Stimulated activated CD8-positive, alpha-beta memory T cell treated with anti-CD3 and anti-CD28 coated beads, Interleukin-12 subunit alpha, Interleukin-12 subunit beta, amount 100 ng/mL, for 24 hours (primary cell): ENCODE measurements around the gene ZDHHC3.

ENCODE experiments used
- DNase-seq: peaks from one replicate; pipeline ENCODE4 v3.0.0-alpha.2; 2020; ENCODE audit errors: extremely low read depth

Gene ZDHHC3, protein sequence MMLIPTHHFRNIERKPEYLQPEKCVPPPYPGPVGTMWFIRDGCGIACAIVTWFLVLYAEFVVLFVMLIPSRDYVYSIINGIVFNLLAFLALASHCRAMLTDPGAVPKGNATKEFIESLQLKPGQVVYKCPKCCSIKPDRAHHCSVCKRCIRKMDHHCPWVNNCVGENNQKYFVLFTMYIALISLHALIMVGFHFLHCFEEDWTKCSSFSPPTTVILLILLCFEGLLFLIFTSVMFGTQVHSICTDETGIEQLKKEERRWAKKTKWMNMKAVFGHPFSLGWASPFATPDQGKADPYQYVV

DNA sequence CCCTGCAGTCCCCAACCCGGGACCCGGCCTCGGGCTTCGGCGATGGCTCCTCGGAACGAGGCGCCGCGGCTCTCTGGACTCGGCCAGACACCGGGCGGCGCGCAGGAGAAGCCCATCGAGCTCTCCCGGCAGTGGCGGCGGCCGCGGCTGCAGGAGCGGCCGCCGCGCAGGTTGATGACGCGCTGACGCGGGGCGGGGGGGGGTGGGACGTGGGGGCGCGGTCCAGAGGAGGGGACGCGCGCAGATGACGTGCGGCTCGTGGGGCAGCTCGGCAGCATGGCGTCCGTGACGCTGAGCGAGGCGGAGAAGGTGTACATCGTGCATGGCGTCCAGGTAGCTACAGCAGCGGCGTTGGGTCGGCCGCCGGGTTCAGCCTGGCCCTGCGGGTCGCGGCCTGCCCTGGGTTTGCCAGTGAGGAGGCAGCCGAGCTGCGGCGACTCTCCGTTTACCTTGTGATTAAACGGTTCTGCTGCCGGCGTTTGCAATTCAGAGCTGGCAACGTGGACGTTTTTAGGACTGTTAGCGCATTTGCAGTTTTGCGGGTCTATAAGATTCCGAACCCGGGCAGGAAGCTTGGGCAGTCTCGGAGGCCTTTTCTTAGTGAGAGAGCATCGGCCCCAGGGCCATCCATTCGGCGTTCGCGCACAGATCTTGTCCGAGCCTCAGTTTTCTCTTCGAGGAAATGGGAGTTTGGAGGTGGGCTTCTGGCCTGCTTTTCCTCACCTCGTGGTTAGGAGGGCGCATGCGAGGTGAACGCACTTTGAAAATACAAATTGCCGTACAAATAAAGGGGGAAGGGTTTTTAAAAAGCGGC is at the start of gene ZDHHC3, which contains the start of gene EXOSC7:
TSS of gene ZDHHC3 (minus strand) at position 173 of the 814 bp plus-strand sequence. CDS start 16,738 bp downstream, outside the sequence.
TSS of gene EXOSC7 (plus strand) at position 243 of the 814 bp plus-strand sequence. CDS start at position 277, 34 bp downstream.
- DNase-seq: peak; percentile 72

DNA sequence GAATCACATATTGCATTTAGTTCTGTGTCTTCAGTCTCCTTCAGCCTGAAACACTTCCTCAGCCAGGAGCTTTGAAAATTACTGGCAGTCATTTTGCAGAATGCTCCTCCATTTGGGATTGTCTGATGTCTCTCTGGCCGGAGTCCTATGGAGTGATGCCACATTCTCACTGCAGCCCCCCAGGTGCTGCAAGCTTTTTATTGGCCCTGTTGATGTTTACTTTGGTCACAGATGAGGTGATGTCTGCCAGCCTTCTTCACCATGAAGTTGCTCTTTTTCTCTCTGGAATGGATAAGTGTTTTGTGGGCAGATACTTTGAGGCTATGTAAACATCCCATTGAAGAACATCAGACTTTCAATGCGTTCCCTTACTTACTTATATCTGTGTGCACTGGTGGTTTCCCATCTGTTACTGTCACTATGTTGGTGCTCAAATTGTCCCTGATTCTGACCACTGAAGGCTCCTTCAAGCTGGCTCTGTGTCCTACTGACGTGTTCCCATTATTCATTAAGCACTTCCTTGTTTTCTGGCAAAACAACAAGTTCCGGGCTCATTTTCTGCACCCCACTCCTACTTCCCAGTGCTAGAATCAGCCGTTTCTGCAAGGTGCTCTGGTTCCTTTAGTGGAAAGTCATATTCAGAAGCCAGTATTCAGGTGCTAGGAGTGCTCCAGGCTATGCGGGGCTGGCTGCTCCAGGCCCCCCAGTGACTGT is 48.7 kb upstream of the ZDHHC3 start:
- no peak for DNase-seq

DNA sequence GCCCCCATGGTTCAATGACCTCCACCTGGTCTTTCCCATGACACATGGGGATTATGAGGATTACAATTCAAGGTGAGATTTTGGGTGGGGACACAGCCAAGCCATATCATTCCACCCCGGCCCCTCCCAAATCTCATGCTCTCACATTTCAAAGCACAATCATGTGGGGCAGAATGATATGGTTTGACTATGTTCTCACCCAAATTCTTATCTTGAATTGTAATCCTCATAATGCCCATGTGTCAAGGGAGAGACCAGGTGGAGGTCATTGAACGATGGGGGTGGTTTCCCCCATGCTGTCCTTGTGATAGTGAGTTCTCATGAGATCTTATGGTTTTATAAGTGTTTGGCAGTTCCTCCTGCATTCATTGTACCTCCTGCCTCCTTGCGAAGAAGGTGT is 47.7 kb upstream of the ZDHHC3 start:
- no peak for DNase-seq

DNA sequence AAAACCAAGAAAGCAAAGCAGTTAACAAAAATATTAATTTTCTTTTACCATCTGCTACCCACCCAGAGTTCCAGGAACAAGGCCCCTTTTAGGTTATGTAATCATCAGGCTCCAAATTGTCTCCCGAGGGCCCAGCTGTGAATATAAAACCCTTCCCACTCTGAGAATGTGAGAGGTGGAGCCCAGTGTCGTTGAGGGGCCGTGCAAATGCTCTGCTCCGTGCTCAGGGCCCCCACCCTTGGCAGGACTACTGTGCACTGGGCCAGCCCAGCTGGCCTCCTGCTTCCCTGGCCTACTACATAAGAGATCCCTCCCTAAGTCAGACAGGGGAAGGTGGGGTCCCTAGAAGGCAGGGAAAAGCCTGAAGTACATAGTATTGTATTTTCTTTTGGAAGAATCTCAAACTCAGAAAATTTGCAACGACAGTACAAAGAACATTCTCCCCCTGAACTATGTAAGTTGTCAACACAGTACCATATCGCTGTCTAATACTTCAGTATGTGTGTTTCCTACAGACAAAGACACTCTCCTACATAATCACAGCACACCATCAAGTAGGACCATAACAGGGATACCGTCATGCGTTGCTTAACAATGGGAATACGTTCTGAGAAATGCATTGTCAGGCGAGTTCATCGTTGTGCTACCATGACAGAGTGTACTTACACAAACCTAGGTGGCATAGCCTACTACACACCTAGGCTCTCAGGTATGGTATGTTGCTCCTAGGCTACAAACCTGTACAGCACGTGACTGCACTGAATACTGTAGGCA is 45.7 kb upstream of the ZDHHC3 start:
- DNase-seq: no peak

DNA sequence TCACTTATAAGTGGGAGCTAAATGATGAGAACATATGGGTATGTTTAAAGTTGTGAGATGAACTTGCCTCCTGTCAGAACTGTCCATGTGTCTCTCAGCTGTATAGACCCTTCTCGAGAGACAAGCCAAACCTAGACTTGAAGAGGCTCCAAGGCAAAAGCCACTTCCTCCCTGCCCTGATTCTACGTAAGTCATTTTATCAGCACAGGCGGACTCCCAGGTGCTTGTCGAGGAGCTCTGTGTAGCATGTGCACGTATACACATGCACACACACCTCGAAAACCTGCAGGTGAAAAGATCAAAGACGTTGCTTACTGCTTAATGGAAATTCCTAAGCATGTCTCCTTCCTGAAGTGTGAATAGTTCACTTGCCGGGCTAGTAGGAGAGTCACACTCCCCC is 44.6 kb upstream of the ZDHHC3 start:
- no peak for DNase-seq

DNA sequence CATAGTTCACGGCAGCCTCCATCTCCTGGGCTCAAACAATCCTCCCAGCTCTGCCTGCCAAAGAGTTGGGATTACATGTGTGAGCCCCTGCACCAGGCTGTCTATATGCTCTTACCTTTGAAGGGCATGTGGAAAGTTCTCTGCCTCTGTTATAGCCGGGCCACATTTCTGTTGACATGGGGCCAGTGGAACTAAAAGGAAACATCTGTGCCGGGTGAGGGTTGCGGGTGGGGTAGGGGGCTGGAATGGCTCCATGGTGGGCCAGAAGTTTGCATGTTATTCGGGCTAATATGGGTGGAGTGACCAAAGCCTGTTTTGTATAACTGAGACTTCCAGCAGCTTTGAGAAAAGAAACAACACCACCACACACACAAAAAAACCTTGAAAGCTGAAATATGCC is 41.8 kb upstream of the ZDHHC3 start:
- DNase-seq: no peak

DNA sequence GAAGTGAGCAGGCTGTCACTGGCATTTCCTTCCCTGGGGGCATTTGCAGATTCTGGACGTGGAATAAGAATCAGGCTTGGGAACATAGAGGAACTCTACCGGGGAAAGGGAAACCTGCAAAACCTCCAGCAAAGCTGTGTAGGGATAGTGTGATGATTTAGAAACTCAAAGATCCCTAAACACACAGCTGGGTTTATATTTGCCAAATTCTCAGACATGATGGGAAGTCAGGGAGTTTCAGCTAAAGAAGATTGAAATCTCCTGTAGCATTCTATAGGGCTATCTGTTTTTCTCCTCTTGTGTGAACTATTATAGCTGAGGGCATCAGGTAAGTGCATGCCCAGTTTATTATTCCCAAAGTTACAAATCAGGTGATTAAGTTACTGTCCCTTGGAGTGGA is 40.9 kb upstream of the ZDHHC3 start:
- DNase-seq: no peak

DNA sequence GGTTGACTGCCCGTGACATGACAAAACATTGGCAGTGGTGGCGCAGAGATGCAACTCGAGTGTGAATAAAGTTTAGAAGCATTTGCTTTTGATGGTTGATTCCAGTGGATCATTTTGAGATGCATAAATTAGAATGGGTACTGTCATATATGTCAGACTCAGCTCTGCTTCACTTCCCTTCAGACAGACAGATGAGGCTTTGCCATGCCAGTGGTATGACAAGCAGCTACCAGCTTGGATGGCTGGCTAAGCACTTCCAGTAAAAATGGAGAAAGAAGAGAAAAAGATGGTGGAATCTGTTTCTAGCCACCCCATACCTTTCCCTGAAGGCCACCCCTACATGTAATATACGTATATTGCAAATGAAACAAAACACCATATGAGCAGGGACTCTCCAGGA is 36.6 kb upstream of the ZDHHC3 start:
- no peak for DNase-seq

DNA sequence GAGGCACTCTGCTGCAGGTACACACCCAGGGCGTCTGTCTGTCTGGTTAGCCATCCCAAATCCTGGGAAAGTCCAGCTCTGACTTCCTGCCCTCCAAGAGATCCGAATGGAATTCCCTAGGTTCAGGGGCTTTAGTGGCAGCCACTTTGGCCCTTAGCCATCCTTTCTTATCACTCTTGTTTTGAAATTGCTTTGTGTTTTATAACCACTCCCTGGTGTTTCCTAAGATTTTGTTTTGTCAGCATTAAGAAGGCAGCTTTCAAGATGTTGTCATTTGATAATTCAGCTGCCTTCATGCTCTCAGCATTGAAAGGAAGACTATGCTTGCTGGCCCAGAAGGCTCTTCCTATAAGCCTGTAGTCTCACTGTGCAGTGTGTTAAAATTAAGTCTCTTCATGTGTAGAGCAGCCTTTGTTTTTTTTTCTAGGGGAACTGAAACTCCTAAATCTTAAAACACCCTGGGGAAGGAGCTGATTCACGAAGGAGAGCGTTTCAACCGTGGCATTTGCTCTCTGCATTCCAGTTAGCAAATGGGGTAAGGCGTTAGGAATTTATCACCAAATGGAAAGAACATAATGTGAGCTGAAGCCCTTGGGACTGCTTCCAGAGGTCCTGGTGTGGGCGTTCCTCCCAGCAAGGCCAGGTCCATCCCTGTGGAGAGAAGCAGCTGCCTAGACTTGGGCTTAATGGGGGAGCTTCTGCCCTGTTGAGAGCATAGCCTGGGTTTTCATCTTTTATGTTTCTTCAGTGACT is 36.0 kb upstream of the ZDHHC3 start:
- no peak for DNase-seq

DNA sequence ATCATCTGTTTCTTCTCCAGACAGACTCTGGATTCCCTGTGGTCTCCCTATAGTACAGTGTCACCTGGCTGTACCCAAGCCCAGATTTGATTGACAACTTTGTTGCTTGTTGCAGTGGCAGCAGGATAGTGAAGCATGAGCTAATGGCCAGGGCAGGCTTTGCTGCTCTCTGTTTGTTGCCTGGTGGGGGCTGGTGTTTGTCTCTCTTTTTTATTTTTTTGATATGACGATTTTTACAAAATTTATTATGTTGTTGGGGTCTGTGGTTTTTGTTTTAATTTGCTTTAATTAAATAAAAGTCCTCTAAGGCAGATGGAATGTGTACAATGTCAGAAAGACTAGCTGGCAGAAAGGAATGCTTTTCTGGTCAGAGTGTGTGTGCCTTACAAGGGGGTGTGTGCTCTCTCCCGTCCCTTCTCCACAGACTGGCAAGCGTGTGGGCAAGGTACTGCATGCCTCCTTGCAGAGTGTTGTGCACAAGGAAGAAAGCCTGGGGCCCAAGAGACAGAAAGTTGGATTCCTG is 34.9 kb upstream of the ZDHHC3 start:
- no peak for DNase-seq

DNA sequence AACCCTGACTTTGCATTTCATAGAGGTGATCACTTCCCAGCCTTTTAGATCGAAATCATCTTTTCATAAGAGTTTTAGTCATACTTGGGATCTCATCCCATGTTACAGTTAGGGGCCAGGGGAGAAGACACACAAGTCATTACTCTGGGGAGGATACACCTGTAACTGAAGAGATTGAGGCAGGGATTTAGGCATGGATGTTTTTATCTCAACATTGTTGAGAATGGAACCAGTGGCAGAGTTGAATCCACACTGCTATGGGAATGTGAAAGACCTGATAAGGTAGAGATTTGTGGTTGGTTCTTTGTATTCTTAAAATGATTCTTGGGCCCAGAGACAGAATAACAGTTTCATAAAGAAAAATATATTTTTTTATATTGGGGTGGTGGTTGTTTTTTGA is 33.9 kb upstream of the ZDHHC3 start:
- no peak for DNase-seq

DNA sequence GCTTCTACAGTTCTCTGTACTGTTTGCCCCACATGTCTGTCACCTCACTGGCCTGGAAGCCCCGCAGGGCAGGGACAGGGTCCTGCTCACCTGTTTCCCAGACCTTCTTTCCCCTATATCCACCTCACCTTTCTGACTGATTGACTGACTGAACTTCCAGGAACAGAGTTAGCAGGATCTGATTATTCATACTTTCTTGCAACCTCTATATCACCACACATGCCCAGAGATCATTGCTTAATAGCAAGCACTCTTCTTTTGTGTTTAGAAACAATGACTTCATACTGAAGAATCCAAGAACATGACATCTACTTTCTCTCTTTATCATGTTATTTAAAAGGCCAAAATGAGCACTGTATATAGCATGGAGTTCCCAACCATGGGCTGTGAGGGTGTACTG is 32.1 kb upstream of the ZDHHC3 start:
- DNase-seq: no peak

DNA sequence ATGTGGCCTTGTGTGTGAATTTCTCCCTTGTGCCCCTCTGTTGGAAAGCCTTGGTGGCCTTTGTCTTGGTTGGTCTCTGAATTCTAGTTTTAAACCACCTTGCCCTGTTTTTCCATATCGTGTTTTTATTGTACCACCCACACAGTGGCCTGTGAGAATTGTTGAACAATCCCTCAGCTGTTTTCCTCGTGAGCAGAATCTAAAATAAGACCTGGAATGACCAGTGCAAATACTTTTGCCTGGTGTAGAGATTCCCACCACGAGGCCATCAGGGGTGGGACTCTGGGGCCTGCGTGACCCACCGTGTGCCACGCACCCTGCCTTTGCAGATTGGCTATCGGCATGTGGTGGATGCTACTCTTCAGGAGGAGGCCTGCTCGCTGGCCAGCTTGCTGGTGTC is 31.1 kb upstream of the ZDHHC3 start:
- no peak for DNase-seq

DNA sequence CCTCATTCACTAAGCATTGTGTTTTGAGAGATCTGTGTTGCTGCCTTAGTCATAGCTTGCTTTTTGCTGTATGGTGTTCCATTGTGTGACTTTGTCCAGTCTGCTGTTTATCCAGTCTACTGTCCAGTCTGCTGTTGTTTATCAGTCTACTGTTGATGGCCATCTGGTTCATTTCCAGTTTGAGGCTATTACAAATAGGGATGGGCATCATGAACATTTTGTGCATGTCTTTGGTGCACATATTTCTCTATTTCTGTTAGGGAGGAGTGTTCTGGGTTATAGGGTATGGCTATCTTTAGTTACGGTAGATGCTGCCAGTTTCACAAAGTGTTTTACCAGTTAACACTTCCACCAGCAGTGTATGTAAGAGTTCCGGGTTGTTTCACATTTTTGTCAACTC is 27.9 kb upstream of the ZDHHC3 start:
- no peak for DNase-seq

DNA sequence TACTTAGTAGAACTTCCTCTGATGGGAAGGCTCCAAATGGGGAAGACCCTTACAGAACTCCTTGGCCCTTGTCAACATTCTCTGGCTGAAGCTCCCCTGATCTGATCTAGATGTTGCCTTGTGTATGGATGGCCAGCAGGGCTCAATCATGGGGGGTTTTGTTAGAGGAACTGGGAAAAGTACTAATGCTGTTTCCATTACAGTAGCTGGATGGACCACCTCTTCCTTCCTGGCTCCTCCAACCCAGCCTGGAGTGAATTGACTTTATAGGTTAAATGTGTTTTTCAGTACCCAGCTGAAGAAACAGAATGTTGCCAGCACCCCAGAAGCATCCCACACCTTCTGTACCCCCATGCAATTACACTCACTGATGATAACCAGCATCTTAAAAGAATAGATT is 27.4 kb upstream of the ZDHHC3 start:
- DNase-seq: no peak

DNA sequence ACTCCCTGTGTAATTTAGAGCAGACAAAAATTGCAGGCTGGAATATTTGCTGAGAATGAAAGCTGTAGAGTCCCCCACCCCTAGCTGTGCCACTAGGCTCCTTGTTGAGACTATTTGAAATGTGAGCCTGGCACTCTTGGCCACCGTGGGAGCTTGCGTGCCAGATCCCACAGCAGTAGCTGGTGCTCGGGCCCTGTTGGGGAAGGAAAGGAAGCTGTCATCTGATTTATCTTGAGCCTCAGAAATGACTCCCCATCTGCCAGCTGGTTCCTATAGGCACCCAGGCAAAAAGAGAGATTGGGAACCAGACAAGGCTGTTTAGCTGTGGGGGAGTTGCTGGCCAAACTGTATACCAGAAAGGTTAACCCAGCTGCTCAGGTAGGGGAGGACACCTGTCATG is 26.7 kb upstream of the ZDHHC3 start:
- no peak for DNase-seq

DNA sequence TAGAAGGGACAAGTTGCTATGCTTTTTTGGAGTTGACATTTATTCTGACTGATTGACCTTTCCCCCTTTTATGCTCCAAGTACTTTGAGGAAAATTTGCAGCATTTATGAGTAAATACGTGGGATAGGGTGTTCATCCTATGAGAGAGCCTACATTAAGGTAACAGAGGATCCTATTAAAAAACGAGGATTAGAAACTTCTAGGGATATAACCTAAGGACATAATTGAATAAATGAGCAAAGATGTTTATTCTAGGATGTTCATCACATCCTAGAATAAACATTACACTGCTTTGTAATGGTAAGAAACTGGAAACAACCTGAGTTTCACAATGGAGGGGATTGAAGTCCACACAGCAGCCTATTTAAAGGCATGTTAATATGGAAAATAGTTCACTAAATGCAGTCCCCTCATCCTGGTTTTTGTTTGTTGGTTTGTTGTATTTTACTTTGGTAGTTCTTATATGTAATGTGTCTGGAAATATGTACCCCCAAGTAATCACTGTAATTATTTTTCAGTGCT is 26.2 kb upstream of the ZDHHC3 start:
- no peak for DNase-seq

DNA sequence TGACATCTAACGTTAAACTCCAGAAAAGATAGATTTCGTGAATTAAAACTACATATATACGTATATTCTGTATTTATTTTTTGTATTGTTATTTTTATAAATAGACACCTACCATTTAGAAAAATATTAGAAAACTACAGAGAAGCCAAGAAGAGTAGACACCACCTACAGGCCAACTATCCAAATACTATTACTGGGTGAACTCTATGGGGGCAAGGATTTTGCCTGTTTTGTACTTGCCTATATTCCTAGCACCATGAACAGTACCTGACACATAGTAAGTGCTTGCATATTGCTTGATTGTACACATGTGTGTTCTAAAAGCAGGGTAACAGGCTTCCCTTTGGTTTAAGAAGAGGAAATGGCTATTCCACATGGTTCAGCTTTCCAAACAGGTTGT is 25.8 kb upstream of the ZDHHC3 start:
- no peak for DNase-seq

DNA sequence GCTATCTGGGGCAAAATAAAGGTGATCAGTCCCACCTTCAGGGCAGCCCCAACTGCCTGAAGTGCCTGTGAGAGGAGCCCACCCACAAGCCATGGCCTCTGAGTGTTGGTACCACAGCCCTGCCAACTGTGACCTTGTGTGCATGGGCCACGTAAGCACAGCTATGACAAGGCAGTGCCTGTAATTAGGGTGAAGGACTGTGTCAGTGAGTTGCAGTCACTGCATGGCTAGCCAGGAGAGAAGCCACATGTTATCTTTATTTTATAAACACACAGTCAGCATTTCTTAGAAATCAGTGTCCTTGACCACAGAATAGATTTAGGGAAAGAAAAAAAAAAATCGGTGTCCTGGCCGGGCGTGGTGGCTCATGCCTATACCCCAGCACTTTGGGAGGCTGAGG is 24.8 kb upstream of the ZDHHC3 start:
- DNase-seq: no peak

DNA sequence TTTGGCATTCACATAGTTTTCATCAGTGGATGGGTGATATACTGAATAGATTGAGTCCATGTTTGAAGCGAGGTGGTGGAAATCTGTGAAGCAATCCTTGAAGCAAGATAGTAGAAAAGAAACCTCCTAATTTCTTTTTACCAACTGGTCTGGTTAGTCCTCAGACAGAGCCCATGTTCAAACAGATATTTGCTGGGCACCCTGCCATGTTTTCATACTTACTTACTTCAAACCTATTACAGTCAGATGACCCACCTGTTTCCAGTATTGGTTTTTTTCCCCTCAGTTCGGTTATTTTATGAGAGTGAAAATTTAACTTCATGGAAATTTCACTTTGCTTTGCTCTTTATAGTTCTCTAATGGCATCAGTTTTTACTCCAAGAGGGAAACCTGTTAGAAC is 23.8 kb upstream of the ZDHHC3 start:
- DNase-seq: no peak

DNA sequence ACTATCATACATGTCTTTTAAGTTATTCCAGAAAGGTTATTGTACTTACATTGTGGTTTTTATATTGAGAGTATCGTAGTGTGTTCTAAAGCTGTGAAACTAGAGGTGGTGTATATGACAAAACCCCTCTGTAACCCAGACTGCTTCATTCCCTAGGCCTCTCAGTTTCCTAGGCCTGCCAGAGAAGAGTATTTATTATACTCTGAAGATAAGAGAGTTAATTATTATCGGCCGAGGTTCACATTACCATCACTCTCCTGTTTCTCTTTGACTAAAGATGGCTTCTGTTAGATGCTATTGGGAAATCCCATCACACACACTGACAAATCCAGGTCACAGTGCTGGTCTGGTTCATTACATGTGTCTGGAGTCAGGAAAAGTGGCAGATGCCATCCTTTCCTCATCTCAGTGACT is 20.6 kb upstream of the ZDHHC3 start:
- DNase-seq: no peak
